Sciatic nerve (tissue), 2 donors: ENCODE measurements around the gene SCAI. TPM values are rescaled to one million over a fixed set of nuclear protein-coding genes. Genes with fewer than 3 reads are reported as not detected.
"Not testable (repeated sequence)": the region's sequence is repeated elsewhere in the genome, so short reads cannot be mapped to it uniquely, and the experiment has no call there.

Experiments used
- ATAC-seq: fragments of 200-7000 bp; cut with Tn5 transposase; one replicate; pipeline ENCODE4 v1.9.1; 2020; ENCODE audit warnings: mild to moderate bottlenecking, moderate library complexity
- DNase-seq: peaks from one replicate; pipeline ENCODE4 v3.0.0-alpha.2; 2020; ENCODE audit warnings: low spot score
- intact Hi-C: fragments of 100-400 bp; cut with DNase I; formaldehyde crosslinking; loops from one replicate; pipeline ENCODE4 v1.14.2; 2022
- total RNA-seq: library from RNA; stranded (reverse); fragmentation: NEBNext Ultra II Directional; extraction: Animal tissue kit (Norgen Biotek cat#: 25700); gene quantifications from one replicate; pipeline ENCODE4 v1.2.1, GENCODE V29; 2021
- donor health status: DM: no; HTN: no; CAD: no.
- donor health status: DM: no; HTN: no; CAD: no.

Gene SCAI
- total RNA-seq, 1 donor from 2014 or later, result 13.7 TPM

- ATAC-seq (no peak), DNase-seq (no peak)
- intact Hi-C loops, result no loop called here
Observed at GRCh38 chr9:124968238-124968637, 175.1 kb downstream of the SCAI start.

DNA sequence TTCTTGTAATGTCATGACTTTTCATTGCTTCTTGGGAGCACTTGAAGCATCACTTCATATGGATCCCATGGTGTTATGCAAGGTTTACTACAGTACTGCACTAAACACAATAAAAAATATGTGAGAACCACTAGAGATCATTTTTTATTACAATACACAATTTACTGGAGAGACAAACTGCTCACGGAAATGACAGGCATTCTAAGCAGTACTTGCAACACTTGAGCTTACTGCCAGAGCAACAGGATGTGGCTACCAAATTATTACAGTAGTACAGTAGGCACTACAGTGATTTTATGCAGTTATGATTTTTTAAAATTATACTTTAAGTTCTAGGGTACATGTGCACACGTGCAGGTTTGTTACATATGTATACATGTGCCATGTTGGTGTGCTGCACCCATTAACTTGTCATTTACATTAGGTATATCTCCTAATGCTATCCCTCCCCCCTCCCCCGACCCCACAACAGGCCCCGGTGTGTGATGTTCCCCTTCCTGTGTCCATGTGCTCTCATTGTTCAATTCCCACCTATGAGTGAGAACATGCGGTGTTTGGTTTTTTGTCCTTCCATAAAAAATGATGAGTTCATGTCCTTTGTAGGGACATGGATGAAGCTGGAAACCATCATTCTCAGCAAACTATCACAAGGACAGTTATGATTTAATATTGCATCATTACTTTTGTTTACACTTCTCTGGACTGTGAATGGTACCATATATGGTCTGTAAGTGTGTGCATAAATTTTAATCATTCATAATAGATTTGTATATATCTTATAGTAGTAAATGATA is 177.4 kb downstream of the SCAI start:
- intact Hi-C loops, DNase-seq, ATAC-seq: not testable (repeated sequence)

DNA sequence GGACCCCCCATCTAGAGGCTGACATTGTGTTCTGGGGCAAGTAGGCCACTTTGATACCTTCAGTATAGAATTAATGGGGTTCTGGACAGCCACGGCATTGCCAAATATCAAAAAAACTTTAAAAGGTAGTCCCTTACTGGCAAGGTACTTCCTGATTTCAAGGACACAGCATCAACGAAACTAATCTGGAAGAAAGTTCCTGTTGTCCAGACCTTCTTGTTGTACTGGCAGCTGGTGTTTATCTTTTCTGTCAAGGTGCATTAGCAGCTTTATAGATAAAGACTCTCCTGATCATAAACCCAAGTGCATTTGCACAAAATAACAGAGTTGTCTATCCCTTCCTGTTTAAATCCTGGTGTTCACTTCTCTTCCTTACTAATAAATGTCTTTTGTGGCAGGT is 178.7 kb downstream of the SCAI start:
- intact Hi-C loops, result no loop called here

GRCh38 chr9:124964056-124964455 is 179.3 kb downstream of the SCAI start:
- intact Hi-C loops, result no loop called here
- ATAC-seq (no peak), DNase-seq (no peak)

More for the DNA sequence above, 178.7 kb downstream of the SCAI start:
- DNase-seq (no peak), ATAC-seq (no peak)

DNA sequence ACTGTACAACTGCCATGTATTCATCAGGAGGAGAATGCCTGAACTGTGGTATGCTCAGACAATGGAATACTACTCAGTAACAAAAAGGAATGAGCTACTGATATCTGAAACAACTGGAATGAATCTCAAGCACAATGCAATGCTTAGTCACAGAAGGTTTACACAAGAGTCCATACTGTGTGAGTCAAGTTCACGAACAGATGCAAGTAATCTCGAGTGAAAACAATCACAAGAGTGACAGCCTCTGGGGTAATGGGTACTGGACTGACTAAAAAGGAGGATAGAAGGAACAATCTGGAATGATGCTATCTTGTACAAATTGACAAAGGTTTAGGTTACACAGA is 182.9 kb downstream of the SCAI start:
- DNase-seq (no peak), ATAC-seq (no peak)
- intact Hi-C loops, result no loop called here

- intact Hi-C loops, ATAC-seq, DNase-seq: not testable (repeated sequence)
Observed at GRCh38 chr9:124959671-124960408, 183.5 kb downstream of the SCAI start.

DNA sequence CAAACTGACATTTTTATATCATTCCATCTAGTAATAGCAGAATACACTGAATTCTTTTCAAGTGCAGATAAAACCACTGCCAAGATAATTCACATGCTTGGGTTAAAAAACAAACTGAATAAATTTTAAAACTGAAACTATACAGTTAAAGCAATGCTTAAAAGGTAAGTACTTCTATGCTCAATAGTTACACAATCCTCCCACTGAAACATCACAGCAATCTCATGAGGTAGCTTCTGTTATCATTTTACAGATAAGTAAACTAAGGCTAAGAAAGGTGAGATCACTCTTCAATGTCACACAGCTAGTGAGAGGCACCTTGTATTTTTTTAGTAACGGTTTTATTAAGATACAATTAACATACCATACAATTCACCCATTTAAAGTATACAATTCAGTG is 189.1 kb downstream of the SCAI start:
- DNase-seq, result no peak
- no peak for ATAC-seq

GRCh38 chr9:124950050-124950718 is 193.1 kb downstream of the SCAI start:
- no peak for ATAC-seq

More for the DNA sequence above, 189.1 kb downstream of the SCAI start:
- intact Hi-C loops, result loop anchor here (5.0 kb wide), 1 partner anchor 1583 kb away; no protein-coding TSS in a partner anchor

GRCh38 chr9:124949387-124949786 is 193.9 kb downstream of the SCAI start:
- ATAC-seq (no peak), DNase-seq (no peak)
- intact Hi-C loops, result no loop called here

More at GRCh38 chr9:124950050-124950718, 193.1 kb downstream of the SCAI start:
- intact Hi-C loops, result loop anchor here (5.0 kb wide), 1 partner anchor 1587 kb away; no protein-coding TSS in a partner anchor
- DNase-seq, result no peak

DNA sequence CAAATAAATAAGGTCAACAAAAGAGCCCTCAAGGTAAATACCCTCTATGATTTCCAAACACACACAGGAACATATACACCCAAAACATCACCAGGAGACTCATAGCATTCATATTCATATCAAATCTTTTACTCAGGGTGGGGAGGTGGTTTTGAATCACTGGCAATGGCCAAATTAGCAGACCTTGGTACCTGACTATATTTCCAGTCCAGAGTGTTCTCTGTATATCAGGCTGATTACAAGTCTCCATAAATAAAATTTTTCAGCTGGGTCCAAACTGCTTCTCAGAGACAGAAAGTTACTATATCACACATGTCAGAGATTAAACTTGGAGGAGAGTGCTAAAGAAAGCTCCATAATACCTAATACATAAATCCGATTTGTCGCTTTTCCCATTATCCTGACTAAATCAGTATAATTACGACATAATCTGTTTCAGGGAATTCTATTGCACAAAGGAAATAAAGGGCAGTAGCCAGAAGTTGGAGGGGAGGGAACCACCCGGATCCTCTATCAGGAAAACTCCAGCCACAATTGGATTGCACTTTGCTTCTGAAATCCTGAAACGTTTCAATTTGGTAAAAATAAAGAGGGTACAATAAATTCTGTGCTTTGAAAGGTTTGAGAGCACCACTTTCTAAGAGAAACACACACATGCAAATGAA is 195.5 kb downstream of the SCAI start:
- DNase-seq, result no peak
- intact Hi-C loops, result no loop called here
- peak; percentile 57 for ATAC-seq

- ATAC-seq (no peak), DNase-seq (no peak)
- intact Hi-C loops, result no loop called here
Observed at GRCh38 chr9:124946167-124946566, 197.2 kb downstream of the SCAI start.

- DNase-seq (peak; percentile 74), ATAC-seq (peak; percentile 36)
- intact Hi-C loops, result no loop called here
Observed at GRCh38 chr9:124941679-124942561, 201.4 kb downstream of the SCAI start.

- intact Hi-C loops, result no loop called here
- DNase-seq, result peak; percentile 96
- peak; percentile 100 for ATAC-seq
Observed at GRCh38 chr9:124940894-124941678, 202.2 kb downstream of the SCAI start, which contains the start of gene GOLGA1. TSS of gene GOLGA1 (minus strand) at chr9:124941083. CDS start at chr9:124938711, 2,372 bp downstream.

DNA sequence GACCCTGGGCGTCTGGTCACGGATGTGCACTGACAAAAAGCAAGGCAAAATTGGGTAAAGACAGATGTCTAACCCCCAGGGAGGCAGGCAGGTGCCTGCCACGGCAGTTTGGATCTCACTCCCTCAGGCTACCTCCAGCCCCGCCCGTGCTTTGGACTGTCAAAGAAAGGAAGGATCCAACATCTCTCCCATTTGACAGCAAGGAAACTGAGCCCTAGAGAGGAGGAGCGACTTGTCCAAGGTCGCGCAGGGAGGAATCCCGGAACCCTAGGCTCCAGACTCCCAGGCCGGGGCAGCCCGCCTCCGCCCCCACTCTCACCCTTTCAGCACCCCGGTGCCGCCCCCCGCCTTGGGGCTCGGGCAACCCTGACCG is 202.8 kb downstream of the SCAI start:
- no peak for DNase-seq
- no peak for ATAC-seq
- intact Hi-C loops, result no loop called here

DNA sequence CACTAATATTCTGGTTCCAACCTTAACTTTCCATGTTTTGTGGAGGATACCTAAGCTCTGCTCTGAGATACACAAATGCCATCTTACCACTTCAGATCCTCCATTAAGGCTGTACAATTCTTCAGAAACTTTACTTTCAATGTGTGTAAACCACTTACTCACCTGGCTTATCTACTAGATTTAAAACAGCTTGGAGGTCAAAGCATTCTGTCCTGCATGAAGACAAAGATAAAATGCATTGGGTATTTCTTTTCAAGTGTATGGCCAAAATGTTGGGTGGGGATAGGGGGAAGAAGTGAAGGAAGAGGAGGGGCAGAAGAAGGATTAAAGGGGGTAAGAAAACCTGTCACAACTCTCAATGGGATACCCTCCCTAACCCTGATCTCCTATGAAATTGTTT is 203.4 kb downstream of the SCAI start:
- intact Hi-C loops, result no loop called here
- DNase-seq (no peak), ATAC-seq (no peak)

DNA sequence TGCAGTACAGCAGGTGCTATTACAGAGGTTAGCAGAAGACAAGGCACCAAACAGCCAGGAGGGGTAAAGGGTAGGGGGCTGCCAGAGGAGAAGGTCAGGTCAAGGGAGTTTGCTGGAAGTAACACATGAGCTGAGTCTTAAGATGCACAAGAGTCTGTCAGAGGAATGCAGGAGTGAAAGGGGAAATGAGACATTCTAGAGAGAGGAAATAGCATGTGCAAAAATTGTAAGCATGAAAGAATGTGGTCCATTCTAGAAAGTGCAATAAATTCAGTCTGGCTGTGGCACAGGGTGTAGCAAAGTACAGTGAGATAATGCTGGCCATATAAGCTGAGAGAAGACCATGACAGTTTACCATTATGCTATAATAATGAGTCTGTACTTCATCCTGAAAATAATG is 209.0 kb downstream of the SCAI start:
- intact Hi-C loops, result no loop called here
- ATAC-seq (no peak), DNase-seq (no peak)

- ATAC-seq, result no peak
- intact Hi-C loops, result no loop called here
- DNase-seq, result no peak
Observed at GRCh38 chr9:124932333-124932732, 211.0 kb downstream of the SCAI start.
